Measurements from ENCODE around the gene MDM2.
"Not testable (repeated sequence)": the region's sequence is repeated elsewhere in the genome, so short reads cannot be mapped to it uniquely, and the experiment has no call there.

Gene MDM2

DNA sequence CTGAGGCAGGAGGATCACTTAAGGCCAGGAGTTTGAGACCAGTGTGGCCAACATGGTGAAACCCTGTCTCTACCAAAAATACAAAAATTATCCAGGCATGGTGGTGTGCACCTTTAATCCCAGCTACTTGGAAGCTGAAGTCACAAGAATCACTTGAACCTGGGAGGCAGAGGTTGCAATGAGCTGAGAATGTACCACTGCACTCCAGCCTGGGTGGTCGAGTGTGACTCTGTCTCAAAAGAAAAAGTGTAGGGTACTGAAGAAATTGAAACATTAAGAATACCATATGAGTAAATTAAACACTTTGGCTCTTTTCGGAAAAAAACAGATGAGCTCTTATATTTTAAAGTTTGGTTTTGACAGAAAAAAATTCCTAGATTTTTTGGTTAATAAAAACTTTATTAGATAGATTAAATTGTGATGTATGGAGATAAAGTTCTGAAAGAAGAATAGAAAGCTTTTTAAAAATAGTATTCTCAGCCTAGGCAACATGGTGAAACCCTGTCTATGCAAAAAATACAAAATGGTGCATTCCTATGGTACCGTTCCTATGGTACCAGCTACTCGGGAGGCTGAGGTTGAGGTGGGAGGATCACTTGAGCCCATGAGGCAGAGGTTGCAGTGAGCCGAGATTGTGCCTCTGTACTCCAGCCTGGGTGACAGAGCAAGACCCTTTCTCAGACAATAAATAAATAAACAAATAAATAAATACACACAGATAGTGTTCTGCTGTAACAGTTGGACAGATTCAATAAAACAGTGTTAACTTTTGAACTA lies 20.1 kb downstream of the MDM2 start:
- DNase-seq (ENCODE audit: low spot score), result no peak

DNA sequence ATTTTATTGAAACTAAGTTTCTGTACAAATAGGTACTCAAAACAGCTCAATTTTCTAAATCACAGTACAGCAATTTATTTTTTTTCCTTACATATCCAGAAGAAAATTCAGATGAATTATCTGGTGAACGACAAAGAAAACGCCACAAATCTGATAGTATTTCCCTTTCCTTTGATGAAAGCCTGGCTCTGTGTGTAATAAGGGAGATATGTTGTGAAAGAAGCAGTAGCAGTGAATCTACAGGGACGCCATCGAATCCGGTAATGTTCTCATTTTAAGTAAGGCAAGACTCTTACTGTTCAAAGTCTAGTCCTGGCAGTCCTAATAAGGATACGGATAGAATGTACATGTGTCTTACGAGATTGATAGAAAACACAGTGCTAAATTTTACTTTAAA lies 20.7 kb downstream of the MDM2 start:
- no peak for DNase-seq (ENCODE audit: low spot score)

DNA sequence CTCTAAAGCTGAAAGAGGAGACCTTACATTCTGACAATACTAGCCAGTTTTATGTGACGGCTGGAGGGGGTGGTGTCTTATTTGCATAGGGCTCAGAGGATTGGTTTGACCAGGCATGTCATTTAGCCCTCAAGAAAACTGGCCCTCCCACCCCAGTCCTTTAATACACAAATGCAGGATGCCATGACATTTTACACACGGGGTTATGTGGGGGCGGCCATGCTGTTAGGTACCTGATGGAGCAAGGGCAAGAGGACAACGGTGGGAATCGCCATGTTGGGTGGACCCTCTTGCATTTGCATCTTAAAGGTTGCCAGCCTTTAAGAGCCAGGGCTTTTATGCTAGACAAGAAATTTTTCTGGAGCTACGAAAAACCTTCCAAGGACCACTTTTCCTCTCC lies 23.3 kb downstream of the MDM2 start:
- DNase-seq (ENCODE audit: low spot score), result no peak

DNA sequence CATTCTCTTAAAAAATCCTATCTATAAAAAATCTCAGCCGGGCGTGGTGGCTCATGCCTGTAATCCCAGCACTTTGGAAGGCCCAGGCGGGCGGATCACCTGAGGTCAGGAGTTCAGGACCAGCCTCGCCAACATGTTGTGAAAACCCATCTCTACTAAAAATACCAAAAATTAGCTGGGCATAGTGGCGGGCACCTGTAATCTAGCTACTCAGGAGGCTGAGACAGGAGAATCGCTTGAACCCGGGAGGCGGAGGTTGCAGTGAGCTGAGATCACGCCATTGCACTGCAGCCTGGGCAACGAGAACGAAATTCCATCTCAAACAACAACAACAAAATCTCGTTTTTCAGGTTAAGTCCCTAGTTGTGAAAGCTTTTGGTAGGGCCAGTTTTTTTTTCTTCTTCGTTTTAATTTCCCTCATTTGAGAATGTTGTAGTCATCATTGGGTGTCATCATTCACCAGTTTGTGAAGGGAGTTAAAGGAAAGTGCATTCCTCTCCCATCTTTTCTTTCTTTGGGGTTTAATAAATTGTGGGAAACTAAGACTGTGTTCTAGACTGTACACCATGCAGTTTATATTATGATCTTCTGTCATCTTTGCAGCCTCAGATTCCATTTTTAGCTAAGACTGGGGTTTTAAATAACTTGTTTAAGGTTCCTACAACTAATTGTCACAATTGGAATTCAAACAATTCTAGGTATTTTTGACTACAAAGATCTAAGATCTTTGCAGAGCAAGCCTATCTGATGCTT lies 23.9 kb downstream of the MDM2 start:
- no peak for DNase-seq (ENCODE audit: low spot score)

DNA sequence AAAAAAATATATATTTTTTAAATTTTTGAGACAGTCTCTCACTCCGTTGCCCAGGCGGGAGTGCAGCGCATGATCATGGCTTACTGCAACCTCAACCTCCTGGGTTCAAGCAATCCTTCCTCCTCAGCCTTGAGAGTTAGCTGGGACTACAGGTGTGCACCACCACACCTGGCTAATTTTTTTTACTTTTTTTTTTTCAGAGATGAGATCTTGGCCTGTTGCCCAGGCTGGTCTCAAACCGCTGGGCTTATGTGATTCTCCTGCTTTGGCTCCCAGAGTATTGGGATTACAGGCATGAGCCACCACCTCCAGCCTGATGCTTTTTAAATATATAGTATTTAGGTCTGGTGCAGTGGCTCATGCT lies 24.5 kb downstream of the MDM2 start:
- no peak for DNase-seq (ENCODE audit: low spot score)

DNA sequence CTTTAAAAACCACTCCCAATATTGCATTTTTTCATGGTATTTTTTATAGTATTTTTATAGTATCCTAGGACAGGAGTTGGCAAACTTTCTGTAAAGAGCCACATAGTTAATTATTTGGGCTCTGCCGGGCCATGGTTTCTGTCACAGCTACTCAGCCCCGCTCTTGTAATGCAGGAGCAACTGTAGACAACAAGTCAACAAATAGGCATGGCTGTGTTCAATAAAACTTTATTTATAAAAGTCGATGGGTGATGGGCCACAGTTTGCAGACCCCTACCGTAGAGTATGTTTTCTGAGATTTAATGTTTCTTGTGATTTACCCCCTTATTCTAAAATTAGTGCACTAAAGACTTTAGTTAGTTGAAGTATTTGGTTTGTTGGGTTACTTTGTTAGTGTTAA lies 25.5 kb downstream of the MDM2 start:
- DNase-seq (ENCODE audit: low spot score), result no peak

DNA sequence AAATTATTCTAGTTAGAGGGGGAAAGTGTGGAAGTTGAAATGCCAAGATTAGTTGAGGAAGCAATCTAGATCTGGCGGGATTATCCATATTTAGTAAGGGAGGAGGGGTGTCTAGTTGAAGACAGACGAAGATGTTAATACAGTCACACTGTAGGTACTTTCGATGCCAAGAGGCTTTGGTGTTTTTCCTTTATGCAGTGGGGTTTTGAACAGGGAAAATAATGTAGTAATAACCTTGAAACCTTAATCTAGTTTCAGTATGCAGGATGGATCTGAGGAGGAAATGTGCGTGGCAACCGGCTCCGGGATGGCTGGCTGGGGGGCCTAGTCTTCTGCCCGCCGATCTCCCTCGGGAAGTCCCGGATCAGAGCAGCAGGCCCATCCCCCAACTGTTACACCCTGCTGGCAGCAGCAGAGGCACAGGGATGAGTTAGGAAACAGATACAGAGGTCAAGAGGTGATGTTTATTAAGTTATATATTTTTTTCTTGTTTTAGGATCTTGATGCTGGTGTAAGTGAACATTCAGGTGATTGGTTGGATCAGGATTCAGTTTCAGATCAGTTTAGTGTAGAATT lies 27.4 kb downstream of the MDM2 start:
- no peak for DNase-seq (ENCODE audit: low spot score)

DNA sequence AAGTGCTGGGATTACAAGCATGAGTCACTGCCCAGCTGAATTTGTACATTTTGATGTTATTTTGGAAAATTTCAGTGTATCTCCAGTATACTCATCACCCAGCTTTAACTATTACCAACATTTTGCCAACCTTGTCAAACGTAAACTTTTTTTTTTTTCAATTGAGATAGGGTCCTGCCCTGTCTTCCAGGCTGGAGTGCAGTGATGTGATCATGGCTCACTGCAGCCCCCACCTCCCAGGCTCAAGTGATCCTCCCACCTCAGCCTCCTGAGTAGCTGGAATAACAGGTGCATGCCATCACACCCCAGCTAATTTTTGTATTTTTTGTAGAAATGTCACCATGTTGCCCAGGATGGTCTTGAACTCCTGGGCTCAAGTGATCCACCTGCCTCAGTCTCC lies 29.2 kb downstream of the MDM2 start:
- no peak for DNase-seq (ENCODE audit: low spot score)

DNA sequence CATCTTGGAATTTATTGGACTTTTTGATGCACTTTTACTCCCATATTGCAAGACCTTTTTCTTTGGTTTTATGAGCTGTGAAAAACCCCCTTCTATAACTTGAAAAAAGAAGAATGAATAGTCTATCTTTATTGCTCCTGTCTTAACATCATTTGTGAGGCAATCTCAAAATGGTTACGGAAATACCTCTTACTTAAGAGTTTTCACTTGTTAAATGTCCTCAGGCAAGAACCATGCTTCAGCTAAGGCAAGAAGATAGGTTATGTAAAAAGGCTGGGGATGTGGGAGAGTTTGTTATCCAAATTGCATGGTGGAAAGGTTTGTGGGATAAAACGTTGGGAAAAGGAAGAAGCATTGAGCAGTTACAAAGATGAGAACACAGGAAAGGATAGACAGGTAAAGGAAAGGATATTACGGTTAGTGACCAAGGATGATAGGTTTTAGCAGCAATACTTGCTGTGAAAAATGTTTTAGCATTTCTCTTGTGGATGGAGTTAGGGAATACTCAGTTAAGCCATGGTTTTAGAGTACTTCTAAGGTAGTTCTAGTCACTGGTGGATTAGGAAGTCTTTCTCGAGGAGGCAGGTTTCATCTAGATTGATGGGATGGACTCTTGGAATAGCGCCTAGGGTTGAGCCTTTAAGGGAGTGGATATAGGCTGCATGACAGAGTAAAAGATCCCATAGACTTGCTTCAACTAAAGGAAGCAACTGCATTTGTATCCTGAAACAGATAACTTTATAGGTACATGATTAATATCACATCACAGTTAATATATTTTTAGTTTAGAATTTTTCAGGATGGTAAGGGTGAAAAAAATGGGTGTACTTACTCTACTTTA lies 30.3 kb downstream of the MDM2 start:
- DNase-seq (ENCODE audit: low spot score), result no peak

DNA sequence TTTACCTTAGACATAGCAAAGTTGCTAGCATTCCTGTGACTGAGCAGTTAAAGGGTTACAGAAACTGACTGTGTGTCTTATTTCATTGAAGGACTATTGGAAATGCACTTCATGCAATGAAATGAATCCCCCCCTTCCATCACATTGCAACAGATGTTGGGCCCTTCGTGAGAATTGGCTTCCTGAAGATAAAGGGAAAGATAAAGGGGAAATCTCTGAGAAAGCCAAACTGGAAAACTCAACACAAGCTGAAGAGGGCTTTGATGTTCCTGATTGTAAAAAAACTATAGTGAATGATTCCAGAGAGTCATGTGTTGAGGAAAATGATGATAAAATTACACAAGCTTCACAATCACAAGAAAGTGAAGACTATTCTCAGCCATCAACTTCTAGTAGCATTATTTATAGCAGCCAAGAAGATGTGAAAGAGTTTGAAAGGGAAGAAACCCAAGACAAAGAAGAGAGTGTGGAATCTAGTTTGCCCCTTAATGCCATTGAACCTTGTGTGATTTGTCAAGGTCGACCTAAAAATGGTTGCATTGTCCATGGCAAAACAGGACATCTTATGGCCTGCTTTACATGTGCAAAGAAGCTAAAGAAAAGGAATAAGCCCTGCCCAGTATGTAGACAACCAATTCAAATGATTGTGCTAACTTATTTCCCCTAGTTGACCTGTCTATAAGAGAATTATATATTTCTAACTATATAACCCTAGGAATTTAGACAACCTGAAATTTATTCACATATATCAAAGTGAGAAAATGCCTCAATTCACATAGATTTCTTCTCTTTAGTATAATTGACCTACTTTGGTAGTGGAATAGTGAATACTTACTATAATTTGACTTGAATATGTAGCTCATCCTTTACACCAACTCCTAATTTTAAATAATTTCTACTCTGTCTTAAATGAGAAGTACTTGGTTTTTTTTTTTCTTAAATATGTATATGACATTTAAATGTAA lies 31.5 kb downstream of the MDM2 start:
- DNase-seq (ENCODE audit: low spot score), result no peak

DNA sequence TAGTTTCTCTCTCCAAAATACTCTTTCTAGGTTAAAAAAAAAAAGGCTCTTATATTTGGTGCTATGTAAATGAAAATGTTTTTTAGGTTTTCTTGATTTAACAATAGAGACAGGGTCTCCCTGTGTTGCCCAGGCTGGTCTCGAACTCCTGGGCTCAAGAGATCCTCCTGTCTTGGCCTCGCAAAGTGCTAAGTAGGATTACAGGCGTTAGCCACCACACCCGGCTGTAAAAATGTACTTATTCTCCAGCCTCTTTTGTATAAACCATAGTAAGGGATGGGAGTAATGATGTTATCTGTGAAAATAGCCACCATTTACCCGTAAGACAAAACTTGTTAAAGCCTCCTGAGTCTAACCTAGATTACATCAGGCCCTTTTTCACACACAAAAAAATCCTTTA lies 33.2 kb downstream of the MDM2 start:
- not testable (repeated sequence) for DNase-seq (ENCODE audit: low spot score)

DNA sequence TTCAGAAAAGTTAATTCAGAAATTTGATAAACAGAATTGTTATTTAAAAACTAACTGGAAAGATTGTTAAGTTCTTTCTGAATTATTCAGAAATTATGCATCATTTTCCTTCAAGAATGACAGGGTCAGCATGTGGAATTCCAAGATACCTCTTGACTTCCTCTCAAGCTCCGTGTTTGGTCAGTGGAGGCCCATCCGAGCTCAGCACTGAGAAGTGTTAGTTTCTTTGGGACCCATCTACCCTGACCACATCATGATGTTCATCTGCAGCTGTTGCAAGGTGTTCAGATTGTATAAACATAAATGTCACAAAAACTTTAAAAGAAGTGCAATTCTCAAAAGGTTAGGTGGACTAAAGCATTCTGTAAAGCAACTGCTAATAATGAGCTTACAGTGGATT lies 33.7 kb downstream of the MDM2 start:
- DNase-seq (ENCODE audit: low spot score), result no peak

DNA sequence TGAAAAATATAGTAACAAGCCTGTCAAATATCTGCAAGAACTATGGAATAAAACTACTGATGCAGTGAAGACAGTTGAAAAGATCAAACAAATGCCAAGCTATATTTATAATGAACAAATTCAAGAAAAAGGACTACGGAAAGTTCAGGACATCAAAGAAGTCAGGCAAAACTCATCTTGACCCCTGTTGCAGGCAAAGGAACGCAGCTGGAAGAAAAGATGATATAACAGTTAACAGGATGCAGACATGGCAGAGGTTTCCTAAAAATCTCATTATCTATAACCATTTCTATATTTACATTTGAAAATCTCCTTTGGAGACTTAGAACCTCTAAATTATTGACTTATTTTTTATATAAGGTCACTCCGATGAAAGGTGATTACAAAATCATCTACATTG lies 34.1 kb downstream of the MDM2 start:
- DNase-seq (ENCODE audit: low spot score), result no peak

DNA sequence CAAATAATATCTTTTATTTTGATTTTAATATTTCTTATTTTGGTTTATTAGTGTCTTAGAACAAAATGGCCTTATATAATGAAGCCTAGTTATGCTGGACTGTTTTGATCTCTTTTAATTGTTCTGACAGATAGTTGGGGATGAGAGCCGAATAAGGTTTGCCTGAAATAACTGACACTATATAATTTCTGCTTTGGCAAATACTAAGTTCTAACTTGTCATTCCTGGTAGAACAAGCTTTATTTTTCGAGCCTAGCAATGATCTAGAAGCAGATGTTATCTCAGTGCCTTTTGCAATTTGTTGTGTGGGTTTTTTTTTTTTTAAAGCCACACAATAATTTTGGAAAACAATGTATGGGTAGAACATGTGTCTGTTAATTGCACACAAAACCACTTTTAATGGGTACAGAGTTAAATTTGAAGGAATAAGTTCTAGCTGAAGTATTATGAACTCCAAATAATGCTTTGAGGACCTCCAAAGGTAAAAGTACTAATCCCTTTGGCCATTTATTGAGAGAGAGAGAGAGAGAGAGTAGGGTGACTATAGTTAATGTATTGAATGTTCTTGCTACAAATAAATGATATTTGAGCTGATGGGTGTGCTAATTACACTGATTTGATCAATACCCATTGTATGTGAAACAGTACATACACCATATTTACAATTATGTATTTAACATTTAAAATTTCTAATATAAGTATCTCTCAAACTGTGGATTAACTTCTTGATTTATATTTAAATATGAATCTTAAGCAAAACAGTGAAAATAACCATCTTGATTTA lies 35.0 kb downstream of the MDM2 start:
- no peak for DNase-seq (ENCODE audit: low spot score)

DNA sequence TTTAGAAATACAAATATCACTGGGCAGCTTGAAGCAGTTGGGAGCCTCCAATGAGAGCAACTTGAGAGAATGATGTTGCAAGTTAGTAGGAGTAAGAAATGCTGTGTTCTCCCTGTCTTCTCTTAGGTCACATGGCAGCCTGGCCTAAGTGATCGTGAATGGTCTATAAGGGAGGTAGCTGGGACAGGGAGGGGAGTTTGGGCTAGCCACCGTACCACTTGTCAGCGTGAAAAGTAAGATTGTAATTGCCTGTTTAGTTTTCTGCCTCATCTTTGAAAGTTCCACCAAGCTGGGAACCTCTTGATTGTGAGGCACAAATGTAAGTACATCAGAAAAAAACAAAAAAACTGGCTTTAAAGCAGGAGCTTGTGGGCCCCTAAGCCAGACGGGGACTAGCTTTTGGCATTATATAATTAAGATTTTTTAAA lies 36.4 kb downstream of the MDM2 start:
- DNase-seq (ENCODE audit: low spot score), result no peak

DNA sequence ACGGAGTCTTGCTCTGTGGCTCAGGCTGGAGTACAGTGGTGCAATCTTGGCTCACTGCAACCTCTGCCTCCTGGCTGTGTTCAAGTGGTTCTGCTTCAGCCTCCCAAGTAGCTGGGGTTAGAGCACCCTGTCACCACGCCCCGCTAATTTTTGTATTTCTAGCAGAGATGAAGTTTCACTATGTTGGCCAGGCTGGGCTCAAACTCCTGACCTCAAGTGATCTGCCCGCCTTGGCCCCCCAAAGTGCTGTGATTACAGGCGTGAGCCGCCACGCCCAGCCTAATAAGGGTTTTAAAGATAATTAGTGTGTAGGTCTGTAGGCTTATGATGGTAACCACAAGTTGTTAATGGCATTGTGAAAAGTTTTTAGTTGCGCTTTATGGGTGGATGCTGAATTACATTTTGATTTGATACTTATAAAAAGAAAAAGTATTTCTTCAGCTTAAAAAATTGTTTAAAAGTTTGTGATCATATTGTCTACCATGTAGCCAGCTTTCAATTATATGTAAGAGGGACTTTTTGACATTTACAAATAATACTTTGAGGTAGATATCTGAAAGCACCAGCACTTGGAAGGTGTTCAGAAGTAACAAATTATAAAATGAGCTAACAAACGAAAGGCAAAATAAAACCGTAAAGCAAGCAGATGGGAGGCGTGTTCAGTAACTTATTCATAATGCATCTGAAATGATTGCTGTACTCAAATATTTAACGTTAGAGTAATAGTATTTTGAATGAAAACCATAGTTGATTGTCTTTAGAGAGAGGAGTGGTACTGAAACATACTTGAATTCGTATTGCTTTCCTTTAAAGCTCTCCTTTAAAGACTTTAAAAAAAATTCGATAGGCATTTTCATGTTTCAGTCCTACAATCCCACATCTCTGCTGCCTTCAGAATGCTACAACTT lies 37.1 kb downstream of the MDM2 start:
- no peak for DNase-seq (ENCODE audit: low spot score)

DNA sequence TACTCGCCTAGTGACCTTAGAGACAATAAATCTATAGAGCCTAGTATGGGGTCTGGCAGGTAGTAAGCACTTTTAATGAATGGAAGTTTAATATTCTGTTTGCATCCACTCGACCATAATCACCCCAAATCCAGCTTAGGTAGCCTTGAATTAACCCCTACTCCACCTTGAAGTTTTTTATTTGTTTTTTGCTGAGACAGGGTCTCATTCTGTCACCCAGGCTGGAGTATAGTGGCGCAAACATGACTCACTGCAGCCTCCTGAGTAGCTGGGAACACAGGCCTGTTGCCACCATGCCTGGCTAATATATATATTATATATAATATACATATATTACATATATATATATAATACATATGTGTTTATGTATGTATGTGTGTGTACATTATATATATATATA lies 38.8 kb downstream of the MDM2 start:
- DNase-seq (ENCODE audit: low spot score), result no peak

DNA sequence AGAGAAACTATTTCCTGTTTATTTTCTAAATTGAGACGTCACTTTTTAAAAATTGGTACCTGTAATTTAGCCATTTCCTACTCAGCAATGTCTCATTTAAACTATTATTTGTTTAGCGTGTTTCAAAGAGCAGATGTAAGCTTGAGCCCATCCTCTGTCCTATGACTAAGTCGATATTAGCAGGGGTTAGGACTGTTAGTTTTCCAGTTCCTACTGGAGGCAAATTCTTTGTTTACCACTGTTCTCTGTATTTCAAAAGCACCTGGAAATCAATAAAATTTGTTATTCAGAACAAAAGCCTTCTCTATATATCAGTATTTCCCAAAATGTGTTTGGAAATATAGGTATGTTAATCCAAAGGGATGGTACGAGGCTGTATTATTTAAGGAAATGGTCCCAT lies 42.4 kb downstream of the MDM2 start:
- DNase-seq (ENCODE audit: low spot score), result no peak

DNA sequence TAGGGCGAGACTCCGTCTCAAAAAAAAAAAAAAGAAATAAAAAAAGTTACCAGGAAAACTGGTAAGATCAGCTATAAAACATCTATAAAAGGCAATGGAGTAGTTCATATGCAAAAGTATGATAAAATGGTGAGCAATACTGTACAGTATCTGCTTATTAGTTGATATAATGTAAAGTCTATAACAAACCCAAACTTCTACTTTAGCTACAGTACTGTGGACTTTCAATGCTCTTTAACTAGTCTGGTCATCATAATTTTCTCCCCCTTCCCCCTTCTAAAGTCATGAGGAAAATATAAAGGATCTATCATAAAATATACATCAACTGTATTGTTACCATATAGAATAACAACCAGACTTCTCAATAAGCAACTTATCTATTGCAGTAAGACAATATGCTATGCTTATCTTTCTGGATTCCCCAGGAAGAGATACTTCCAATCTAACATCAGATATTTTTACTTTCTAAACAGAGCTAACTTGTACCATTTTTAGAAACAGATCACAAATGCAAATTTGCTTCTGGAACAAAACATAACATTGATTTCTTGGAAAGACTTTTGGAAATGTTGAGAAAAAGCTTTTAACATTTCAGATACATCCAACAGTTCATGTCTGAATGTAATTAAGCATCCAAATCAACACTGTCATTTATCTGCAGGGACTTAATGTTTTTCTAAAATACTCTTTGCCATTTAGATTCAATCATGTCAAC lies 43.8 kb downstream of the MDM2 start:
- no peak for DNase-seq (ENCODE audit: low spot score)

Data from pons (tissue), 1 donor.